HUES64 (cell line): ENCODE data around the gene FRY.

Experiments
- H3K27ac ChIP-seq: 2 replicates; pipeline ENCODE4 v1.7.0; 2013; ENCODE audit warnings: low read depth, low read length, inconsistent platforms
- H3K27me3 ChIP-seq: 2 replicates; pipeline ENCODE4 v1.6.1; 2013; ENCODE audit warnings: mild to moderate bottlenecking, low read length; ENCODE audit not compliant: insufficient read depth
- H3K36me3 ChIP-seq: 2 replicates; pipeline ENCODE4 v1.6.1; 2013; ENCODE audit warnings: mild to moderate bottlenecking, low read length; ENCODE audit not compliant: insufficient read depth
- H3K4me1 ChIP-seq: 2 replicates; pipeline ENCODE4 v1.6.1; 2013; ENCODE audit warnings: mild to moderate bottlenecking, low read length, moderate library complexity; ENCODE audit not compliant: insufficient read depth
- H3K4me3 ChIP-seq: 2 replicates; pipeline ENCODE4 v1.5.1; 2013; ENCODE audit warnings: mild to moderate bottlenecking, low read length, moderate library complexity
- H3K9ac ChIP-seq: 2 replicates; pipeline ENCODE4 v1.6.1; 2013; ENCODE audit warnings: mild to moderate bottlenecking, low read depth, low read length
- H3K9me3 ChIP-seq: 2 replicates; pipeline ENCODE4 v1.6.1; 2013; ENCODE audit warnings: low read depth, low read length; ENCODE audit not compliant: insufficient read depth
- whole genome bisulfite sequencing: fragments of 150-250, 120-280 bp; methylation state at CpG from one replicate; pipeline ENCODE4 v1.1.7; 2013; ENCODE audit warnings: missing lambda C conversion rate; 5-methylcytosine and 5-hydroxymethylcytosine counted together

Gene FRY

GRCh38 chr13:32281096-32281495 lies 249.5 kb downstream of the FRY start:
- Histone ChIP-seq H3K9me3 (no peaks in the 10 kb centered on the region), H3K4me3 (no peak overlapping the region), H3K4me1 (peaks cover 22% of the 10 kb centered on the region), H3K36me3 (no peaks in the 10 kb centered on the region), H3K27ac (no peak overlapping the region), H3K27me3 (no peaks in the 10 kb centered on the region), H3K9ac (no peak overlapping the region)
- 75% methylated on average over 1 of the region's 1 CpG for WGBS

- Histone ChIP-seq H3K27me3 (no peaks in the 10 kb centered on the region), H3K27ac (no peak overlapping the region), H3K36me3 (no peaks in the 10 kb centered on the region), H3K4me3 (no peak overlapping the region), H3K9me3 (no peaks in the 10 kb centered on the region), H3K9ac (no peak overlapping the region), H3K4me1 (peaks cover 22% of the 10 kb centered on the region)
- 93% methylated on average over 2 of the region's 2 CpGs for WGBS
These were observed 250.6 kb downstream of the FRY start for GRCh38 chr13:32282096-32282711.

GRCh38 chr13:32284927-32285632 lies 253.5 kb downstream of the FRY start:
- no peak overlapping the region for H3K4me3 ChIP-seq
- no peak overlapping the region; the same call in 1 of the 2 replicates for H3K9ac ChIP-seq
- H3K4me1 ChIP-seq = peaks cover 18% of the 10 kb centered on the region
- H3K36me3 ChIP-seq = no peaks in the 10 kb centered on the region
- no peaks in the 10 kb centered on the region for H3K9me3 ChIP-seq
- peak overlapping the region; percentile 69 for H3K27ac ChIP-seq
- no peaks in the 10 kb centered on the region for H3K27me3 ChIP-seq
- WGBS = 82% methylated on average over 6 of the region's 6 CpGs

- WGBS = 94% methylated on average over 4 of the region's 4 CpGs
- peaks cover 18% of the 10 kb centered on the region for H3K4me1 ChIP-seq
These were observed 254.0 kb downstream of the FRY start for GRCh38 chr13:32285633-32285965.

GRCh38 chr13:32297206-32297605 lies 265.6 kb downstream of the FRY start:
- no peaks in the 10 kb centered on the region; the same call in none of the 2 replicates for H3K4me1 ChIP-seq
- H3K4me3 ChIP-seq = no peak overlapping the region
- no peak overlapping the region for H3K27ac ChIP-seq
- H3K36me3 ChIP-seq = no peaks in the 10 kb centered on the region
- 78% methylated on average over 2 of the region's 2 CpGs for WGBS
- no peaks in the 10 kb centered on the region for H3K27me3 ChIP-seq
- H3K9ac ChIP-seq = no peak overlapping the region
- no peaks in the 10 kb centered on the region for H3K9me3 ChIP-seq

More at GRCh38 chr13:32285633-32285965, 254.0 kb downstream of the FRY start:
- H3K9me3 ChIP-seq = no peaks in the 10 kb centered on the region
- no peaks in the 10 kb centered on the region for H3K27me3 ChIP-seq
- H3K9ac ChIP-seq = no peak overlapping the region
- peak overlapping the region; percentile 52 for H3K27ac ChIP-seq
- H3K4me3 ChIP-seq = no peak overlapping the region
- no peaks in the 10 kb centered on the region for H3K36me3 ChIP-seq

- 96% methylated on average over 6 of the region's 6 CpGs for WGBS
- no peaks in the 10 kb centered on the region for H3K36me3 ChIP-seq
- H3K9me3 ChIP-seq = no peaks in the 10 kb centered on the region
- no peak overlapping the region for H3K4me3 ChIP-seq
- H3K27me3 ChIP-seq = no peaks in the 10 kb centered on the region
- no peak overlapping the region for H3K27ac ChIP-seq
- no peaks in the 10 kb centered on the region; the same call in 1 of the 2 replicates for H3K4me1 ChIP-seq
- no peak overlapping the region for H3K9ac ChIP-seq
These were observed 267.1 kb downstream of the FRY start for GRCh38 chr13:32298695-32299094.

GRCh38 chr13:32299893-32300292 lies 268.3 kb downstream of the FRY start:
- Histone ChIP-seq H3K9ac (no peak overlapping the region), H3K4me3 (no peak overlapping the region), H3K9me3 (no peaks in the 10 kb centered on the region), H3K27ac (no peak overlapping the region), H3K27me3 (no peaks in the 10 kb centered on the region), H3K36me3 (no peaks in the 10 kb centered on the region), H3K4me1 (no peaks in the 10 kb centered on the region; the same call in 1 of the 2 replicates)
- WGBS = 92% methylated on average over 4 of the region's 4 CpGs

GRCh38 chr13:32300406-32300805 lies 268.8 kb downstream of the FRY start:
- H3K27ac ChIP-seq = no peak overlapping the region
- no peaks in the 10 kb centered on the region for H3K36me3 ChIP-seq
- H3K4me1 ChIP-seq = no peaks in the 10 kb centered on the region; the same call in 1 of the 2 replicates
- H3K9ac ChIP-seq = no peak overlapping the region
- 68% methylated on average over 8 of the region's 8 CpGs for WGBS
- no peaks in the 10 kb centered on the region for H3K9me3 ChIP-seq
- no peak overlapping the region for H3K4me3 ChIP-seq
- H3K27me3 ChIP-seq = no peaks in the 10 kb centered on the region

GRCh38 chr13:32300920-32301319 lies 269.3 kb downstream of the FRY start:
- no peaks in the 10 kb centered on the region; the same call in 1 of the 2 replicates for H3K4me1 ChIP-seq
- no peak overlapping the region for H3K27ac ChIP-seq
- H3K4me3 ChIP-seq = no peak overlapping the region
- no peak overlapping the region for H3K9ac ChIP-seq
- no peaks in the 10 kb centered on the region for H3K36me3 ChIP-seq
- no peaks in the 10 kb centered on the region for H3K27me3 ChIP-seq
- 100% methylated on average over 1 of the region's 1 CpG for WGBS
- no peaks in the 10 kb centered on the region for H3K9me3 ChIP-seq

GRCh38 chr13:32302461-32302860 lies 270.9 kb downstream of the FRY start:
- no peaks in the 10 kb centered on the region; the same call in 1 of the 2 replicates for H3K4me1 ChIP-seq
- no peaks in the 10 kb centered on the region for H3K36me3 ChIP-seq
- H3K27ac ChIP-seq = no peak overlapping the region
- 83% methylated on average over 2 of the region's 2 CpGs for WGBS
- H3K9me3 ChIP-seq = no peaks in the 10 kb centered on the region
- no peak overlapping the region for H3K9ac ChIP-seq
- H3K27me3 ChIP-seq = no peaks in the 10 kb centered on the region
- H3K4me3 ChIP-seq = no peak overlapping the region

- no peaks in the 10 kb centered on the region for H3K4me1 ChIP-seq
- no peak overlapping the region for H3K4me3 ChIP-seq
- H3K27ac ChIP-seq = no peak overlapping the region
These were observed 274.1 kb downstream of the FRY start for GRCh38 chr13:32305646-32306045.

More at GRCh38 chr13:32305646-32306045, 274.1 kb downstream of the FRY start:
- no peaks in the 10 kb centered on the region for H3K9me3 ChIP-seq
- H3K9ac ChIP-seq = no peak overlapping the region
- no peaks in the 10 kb centered on the region for H3K27me3 ChIP-seq
- no peaks in the 10 kb centered on the region for H3K36me3 ChIP-seq
